ENCODE data around the gene SETBP1.

The SETBP1 gene

GRCh38 chr18:44904768-44905167 is 224.1 kb downstream of the SETBP1 start:
- no peak for DNase-seq (ENCODE audit: low read depth)

GRCh38 chr18:44909191-44909719 is 228.6 kb downstream of the SETBP1 start:
- DNase-seq (ENCODE audit: low read depth), result no peak

- no peak for DNase-seq (ENCODE audit: low read depth)
Measured at GRCh38 chr18:44911260-44911659, 230.6 kb downstream of the SETBP1 start.

- no peak for DNase-seq (ENCODE audit: low read depth)
Measured at GRCh38 chr18:44911773-44912172, 231.1 kb downstream of the SETBP1 start.

GRCh38 chr18:44912740-44913478 is 232.2 kb downstream of the SETBP1 start:
- DNase-seq (ENCODE audit: low read depth), result no peak

- no peak for DNase-seq (ENCODE audit: low read depth)
Measured at GRCh38 chr18:44914028-44914427, 233.3 kb downstream of the SETBP1 start.

- DNase-seq (ENCODE audit: low read depth), result no peak
Measured at GRCh38 chr18:44915213-44915612, 234.5 kb downstream of the SETBP1 start.

- DNase-seq (ENCODE audit: low read depth), result no peak
Measured at GRCh38 chr18:44915661-44916060, 235.0 kb downstream of the SETBP1 start.

- DNase-seq (ENCODE audit: low read depth), result no peak
Measured at GRCh38 chr18:44916429-44917207, 235.9 kb downstream of the SETBP1 start.

- DNase-seq (ENCODE audit: low read depth), result no peak
Measured at GRCh38 chr18:44917216-44918141, 236.8 kb downstream of the SETBP1 start.

GRCh38 chr18:44918142-44918476 is 237.4 kb downstream of the SETBP1 start:
- DNase-seq (ENCODE audit: low read depth), result no peak

GRCh38 chr18:44920441-44920840 is 239.8 kb downstream of the SETBP1 start:
- no peak for DNase-seq (ENCODE audit: low read depth)

- DNase-seq (ENCODE audit: low read depth), result no peak
Measured at GRCh38 chr18:44921974-44922373, 241.3 kb downstream of the SETBP1 start.

GRCh38 chr18:44922968-44923367 is 242.3 kb downstream of the SETBP1 start:
- no peak for DNase-seq (ENCODE audit: low read depth)

GRCh38 chr18:44924785-44925499 is 244.3 kb downstream of the SETBP1 start:
- no peak for DNase-seq (ENCODE audit: low read depth)

GRCh38 chr18:44927127-44927849 is 246.6 kb downstream of the SETBP1 start:
- DNase-seq (ENCODE audit: low read depth), result no peak

GRCh38 chr18:44934901-44935300 is 254.2 kb downstream of the SETBP1 start:
- no peak for DNase-seq (ENCODE audit: low read depth)

- DNase-seq (ENCODE audit: low read depth), result no peak
Measured at GRCh38 chr18:44935455-44935854, 254.8 kb downstream of the SETBP1 start.

- no peak for DNase-seq (ENCODE audit: low read depth)
Measured at GRCh38 chr18:44936485-44936884, 255.8 kb downstream of the SETBP1 start.

- DNase-seq (ENCODE audit: low read depth), result no peak
Measured at GRCh38 chr18:44937960-44938719, 257.5 kb downstream of the SETBP1 start.

Data from T follicular helper cell (primary cell).